Measurements from ENCODE around the gene NOL3.

The NOL3 gene

DNA sequence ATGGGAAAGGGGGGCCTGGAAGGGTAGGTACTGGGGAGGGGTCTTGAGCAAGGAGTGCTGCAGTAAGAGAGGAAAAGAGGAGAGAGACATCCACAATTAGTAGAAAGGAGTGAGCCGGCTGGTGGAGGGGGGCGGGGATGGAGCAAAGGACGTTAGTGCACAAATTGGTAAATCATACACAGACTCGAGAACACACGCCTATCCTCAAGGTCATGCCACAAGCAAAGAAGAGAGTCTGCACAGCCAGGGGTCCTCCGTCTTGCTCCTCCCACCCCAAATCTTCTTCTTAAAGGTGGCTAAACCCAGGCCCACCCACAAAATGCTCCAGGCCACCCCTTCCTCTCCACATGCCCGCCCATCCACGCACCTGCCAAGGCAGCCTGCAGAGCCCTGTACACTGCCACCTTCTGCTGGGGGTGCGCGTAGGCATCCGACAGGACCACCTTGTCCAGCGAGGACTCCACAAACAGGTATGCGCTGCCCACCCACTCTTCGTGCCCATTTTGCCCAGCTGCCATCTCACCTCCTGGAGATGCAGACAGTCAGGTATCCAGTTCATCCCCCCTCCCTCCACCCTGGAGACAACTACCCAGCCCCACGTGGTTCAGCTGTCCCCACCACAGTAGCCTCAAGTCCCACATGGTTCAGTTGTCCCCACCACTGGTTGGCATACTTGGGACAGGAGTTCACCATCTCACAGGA lies 14.0 kb upstream of the NOL3 start:
- H3K27ac ChIP-seq = no peak overlapping the region
- TF ChIP-seq, protein P1, sequence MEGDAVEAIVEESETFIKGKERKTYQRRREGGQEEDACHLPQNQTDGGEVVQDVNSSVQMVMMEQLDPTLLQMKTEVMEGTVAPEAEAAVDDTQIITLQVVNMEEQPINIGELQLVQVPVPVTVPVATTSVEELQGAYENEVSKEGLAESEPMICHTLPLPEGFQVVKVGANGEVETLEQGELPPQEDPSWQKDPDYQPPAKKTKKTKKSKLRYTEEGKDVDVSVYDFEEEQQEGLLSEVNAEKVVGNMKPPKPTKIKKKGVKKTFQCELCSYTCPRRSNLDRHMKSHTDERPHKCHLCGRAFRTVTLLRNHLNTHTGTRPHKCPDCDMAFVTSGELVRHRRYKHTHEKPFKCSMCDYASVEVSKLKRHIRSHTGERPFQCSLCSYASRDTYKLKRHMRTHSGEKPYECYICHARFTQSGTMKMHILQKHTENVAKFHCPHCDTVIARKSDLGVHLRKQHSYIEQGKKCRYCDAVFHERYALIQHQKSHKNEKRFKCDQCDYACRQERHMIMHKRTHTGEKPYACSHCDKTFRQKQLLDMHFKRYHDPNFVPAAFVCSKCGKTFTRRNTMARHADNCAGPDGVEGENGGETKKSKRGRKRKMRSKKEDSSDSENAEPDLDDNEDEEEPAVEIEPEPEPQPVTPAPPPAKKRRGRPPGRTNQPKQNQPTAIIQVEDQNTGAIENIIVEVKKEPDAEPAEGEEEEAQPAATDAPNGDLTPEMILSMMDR (conservative IDR thresholded peaks at IDR 0.05) = no peak

- H3K27ac ChIP-seq = no peak overlapping the region
Observed at GRCh38 chr16:67157106-67157748, 13.1 kb upstream of the NOL3 start.

GRCh38 chr16:67157892-67158635 lies 12.3 kb upstream of the NOL3 start:
- no peak overlapping the region for H3K27ac ChIP-seq
- TF ChIP-seq, protein P1 (conservative IDR thresholded peaks at IDR 0.05) = no peak

More at GRCh38 chr16:67157106-67157748, 13.1 kb upstream of the NOL3 start:
- TF ChIP-seq, protein P1 (conservative IDR thresholded peaks at IDR 0.05) = no peak

GRCh38 chr16:67158637-67159600 lies 11.4 kb upstream of the NOL3 start:
- H3K27ac ChIP-seq = peak overlapping the region; percentile 74
- TF ChIP-seq, protein P1 (conservative IDR thresholded peaks at IDR 0.05) = no peak

DNA sequence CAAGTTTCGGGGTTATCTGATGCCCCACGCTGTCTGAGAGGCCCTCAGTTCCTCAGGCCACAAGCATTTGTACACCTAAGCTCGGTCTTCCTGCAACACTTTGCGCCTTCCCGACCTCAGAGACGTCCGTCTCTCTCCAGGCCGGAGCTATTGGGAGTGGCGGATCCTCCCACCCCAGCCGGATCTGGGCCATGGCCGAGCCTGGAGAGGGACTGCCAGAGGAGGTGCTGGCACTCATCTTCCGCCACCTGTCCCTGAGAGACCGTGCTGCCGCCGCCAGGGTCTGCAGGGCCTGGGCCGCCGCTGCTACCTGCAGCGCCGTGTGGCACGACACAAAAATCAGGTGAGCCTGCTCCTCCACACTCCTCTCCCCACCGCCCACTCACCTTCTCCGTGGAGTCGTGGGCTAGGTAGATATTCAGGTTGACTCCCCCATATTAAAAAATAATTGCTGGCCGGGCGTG lies 8.7 kb upstream of the NOL3 start:
- no peak overlapping the region for H3K27ac ChIP-seq
- TF ChIP-seq, protein P1 (conservative IDR thresholded peaks at IDR 0.05) = no peak

DNA sequence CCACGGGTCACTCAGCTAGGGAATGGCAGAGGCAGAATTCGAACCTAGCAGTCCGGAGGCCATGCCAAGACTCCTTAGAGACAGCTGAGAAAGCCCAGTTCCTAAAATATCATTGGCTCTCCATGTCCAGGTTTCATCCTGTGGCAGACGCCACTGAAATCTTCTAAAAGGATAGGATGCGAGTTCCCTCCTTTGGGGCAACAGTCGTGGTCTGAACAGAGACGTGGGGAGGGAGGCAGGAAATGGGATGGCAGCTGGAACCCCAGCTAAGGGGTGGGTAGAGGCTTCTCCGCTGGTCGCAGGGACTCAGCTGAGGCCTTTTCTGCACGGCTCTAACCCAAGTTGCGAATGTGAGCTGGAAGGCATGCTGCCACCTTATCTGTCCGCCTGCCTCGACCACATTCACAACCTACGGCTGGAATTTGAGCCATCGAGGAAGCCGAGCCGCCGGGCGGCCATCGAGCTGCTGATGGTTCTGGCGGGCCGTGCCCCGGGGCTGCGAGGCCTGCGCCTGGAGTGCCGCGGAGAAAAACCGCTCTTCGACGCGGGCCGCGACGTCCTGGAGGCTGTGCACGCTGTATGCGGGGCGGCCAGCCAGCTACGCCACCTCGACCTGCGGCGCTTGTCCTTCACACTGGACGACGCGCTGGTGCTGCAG lies 7.7 kb upstream of the NOL3 start:
- TF ChIP-seq, protein P1 (conservative IDR thresholded peaks at IDR 0.05) = no peak
- H3K27ac ChIP-seq = no peak overlapping the region
